ENCODE data around the gene IQCH. TPM values are rescaled to one million over a fixed set of nuclear protein-coding genes. Genes with fewer than 3 reads are reported as not detected.

IQCH gene
- total and polyA plus RNA-seq, 2 of the 4 experiments (the other 2 are of a cell fraction) = 0.60 to 2.5 TPM

- TF ChIP-seq RFX5 (IDR thresholded peaks at IDR 0.05; ENCODE audit: low read depth, low read length) (no peak), MXI1 (IDR thresholded peaks at IDR 0.05; ENCODE audit: borderline replicate concordance, low read depth, low read length) (no peak), USF2 (IDR thresholded peaks at IDR 0.05; ENCODE audit: low read depth, low read length) (no peak), SMC3 (IDR thresholded peaks at IDR 0.05; ENCODE audit: low read depth, low read length) (no peak), MAFK (IDR thresholded peaks at IDR 0.05; ENCODE audit: low read depth, low read length) (no peak), ELK1 (IDR thresholded peaks at IDR 0.05; ENCODE audit: borderline replicate concordance, low read depth, low read length) (no peak)
- H3K9me3 ChIP-seq (ENCODE audit: control insufficient read depth, insufficient read depth, low read length) = no peaks in the 10 kb centered on the region
- H3K79me1 ChIP-seq (ENCODE audit: low read depth in 1 of 2, low read length in 2 of 2) = no peaks in the 10 kb centered on the region
- POLR2A ChIA-PET (ENCODE audit: unreplicated experiment) = no interaction called here
- no peak overlapping the region for H3K4me3 ChIP-seq (ENCODE audit: insufficient read depth, low read depth, low read length)
- peaks cover 6% of the 10 kb centered on the region for H3K27me3 ChIP-seq (ENCODE audit: control insufficient read depth, insufficient read depth, low read length)
- intact Hi-C loops (cut with micrococcal nuclease) = no loop called here
- no peak overlapping the region for H2AK5ac ChIP-seq (ENCODE audit: low read depth, low read length)
- no peaks in the 10 kb centered on the region for H4K20me1 ChIP-seq (ENCODE audit: insufficient read depth, low read length)
- H2BK15ac ChIP-seq (ENCODE audit: low read depth, low read length) = no peak overlapping the region
- no peak overlapping the region for H4K8ac ChIP-seq (ENCODE audit: low read depth in 2 of 2, low read length in 2 of 2)
- no TSS peak for BruUV-seq (replicated peaks)
- DNase-seq (no peak), ATAC-seq (ENCODE audit: low read depth) (no peak)
- H3K36me3 ChIP-seq (ENCODE audit: control insufficient read depth, insufficient read depth, low read length) = no peaks in the 10 kb centered on the region
- H3K9me1 ChIP-seq (ENCODE audit: insufficient read depth, low read length) = no peaks in the 10 kb centered on the region
- H2BK5ac ChIP-seq (ENCODE audit: low read depth, low read length, poor library complexity, severe bottlenecking) = no peak overlapping the region
- no peak overlapping the region for H2AK9ac ChIP-seq (replicated peaks; ENCODE audit: low read depth, low read length, poor library complexity)
- H3K23ac ChIP-seq (ENCODE audit: low read depth, low read length) = no peak overlapping the region
- H4K91ac ChIP-seq (ENCODE audit: insufficient read depth, low read depth, low read length) = no peak overlapping the region
- no peak overlapping the region for H3K56ac ChIP-seq (ENCODE audit: extremely low read depth, insufficient read depth, low read length)
- no peak overlapping the region for H3K18ac ChIP-seq (ENCODE audit: low read depth, low read length)
- no peak overlapping the region for H3K27ac ChIP-seq (ENCODE audit: insufficient read depth, low read length)
- in situ Hi-C loops (cut with MboI; ENCODE audit: low sequenced_read_pairs) = no loop called here
- dilution Hi-C loops (cut with HindIII; ENCODE audit: low sequenced_read_pairs, unreplicated experiment) = no loop called here
- H2BK120ac ChIP-seq (ENCODE audit: low read depth, low read length) = no peak overlapping the region
- no peak overlapping the region for H2BK20ac ChIP-seq (ENCODE audit: low read depth, low read length)
- H3K4me1 ChIP-seq (ENCODE audit: control insufficient read depth, insufficient read depth, low read length) = no peaks in the 10 kb centered on the region
- CTCF ChIA-PET = interaction anchor here (0.7 kb wide), 1 partner anchor 479 kb away, joined by 3 read pairs; no protein-coding TSS in a partner anchor
- H3K4me2 ChIP-seq (ENCODE audit: low read depth, low read length) = no peak overlapping the region
- no peak overlapping the region for H3K4ac ChIP-seq (ENCODE audit: low read depth, low read length)
- H4K5ac ChIP-seq (ENCODE audit: low read depth, low read length) = no peak overlapping the region
- no peak overlapping the region for H3K14ac ChIP-seq (replicated peaks; ENCODE audit: low read depth, low read length)
- H3K9ac ChIP-seq (ENCODE audit: low read depth, low read length) = no peak overlapping the region
- 100% methylated on average over 5 of the region's 8 CpGs; no CpG with 5 or more reads in 1 of the 2 experiments for WGBS, 2 experiments (ENCODE audit: extremely low coverage in 2 of 2, insufficient read length in 1 of 2)
- H2AFZ ChIP-seq (replicated peaks; ENCODE audit: low read length, poor library complexity) = no peak overlapping the region
Observed at GRCh38 chr15:67407786-67408185, 153.2 kb downstream of the IQCH start.
